ENCODE measurements around the gene RSPH6A. TPM values are rescaled to one million over a fixed set of nuclear protein-coding genes. Genes with fewer than 3 reads are reported as not detected.

Gene RSPH6A
- total RNA-seq, 6 donors from 2014 or later, result 0.15 to 5.2 (median 0.32) TPM; not detected in 2

- WGBS, 2 donors, result 91 to 95% methylated on average over 5 to 6 of the region's 6 CpGs
- Histone ChIP-seq H3K9me3 (no peaks in the 10 kb centered on the region), H3K4me3 (no peak overlapping the region), H3K4me1 (peaks cover 0 to 16% (median 2%) of the 10 kb centered on the region in 4 donors), H3K36me3 (peaks cover under 1 to 61% (median 44%) of the 10 kb centered on the region in 4 donors), H3K27me3 (no peaks in the 10 kb centered on the region), H3K27ac (no peak overlapping the region)
- ATAC-seq (ENCODE audit: low FRiP score in 2 of 2) (no peak), DNase-seq (peak in 1 of 2 donors; percentile 68)
- no peak for TF ChIP-seq POLR2A (IDR thresholded peaks at IDR 0.05)
- TF ChIP-seq POLR2AphosphoS5 (IDR thresholded peaks at IDR 0.05), result no peak
- TF ChIP-seq EP300 (IDR thresholded peaks at IDR 0.05), result no peak
- TF ChIP-seq CTCF (IDR thresholded peaks at IDR 0.05), result no peak
Observed at GRCh38 chr19:45819769-45820168, 4.7 kb upstream of the RSPH6A start.

GRCh38 chr19:45817725-45818301 is 2.7 kb upstream of the RSPH6A start:
- ATAC-seq (ENCODE audit: low FRiP score in 2 of 2) (no peak), DNase-seq (peak in 1 of 2 donors; percentile 51)
- H3K4me1 ChIP-seq, result peaks cover 0 to 16% (median 2%) of the 10 kb centered on the region in 4 donors
- H3K36me3 ChIP-seq, result peaks cover 0 to 41% (median 27%) of the 10 kb centered on the region in 4 donors
- 88 to 90% methylated on average over 15 to 19 of the region's 19 CpGs for WGBS, 2 donors
- no peak overlapping the region for H3K4me3 ChIP-seq
- no peak overlapping the region for H3K27ac ChIP-seq
- H3K27me3 ChIP-seq, result no peaks in the 10 kb centered on the region
- no peaks in the 10 kb centered on the region for H3K9me3 ChIP-seq
- no peak for TF ChIP-seq CTCF (IDR thresholded peaks at IDR 0.05)
- TF ChIP-seq EP300 (IDR thresholded peaks at IDR 0.05), result no peak
- no peak for TF ChIP-seq POLR2A (IDR thresholded peaks at IDR 0.05)
- no peak for TF ChIP-seq POLR2AphosphoS5 (IDR thresholded peaks at IDR 0.05)

- no peak for TF ChIP-seq EP300 (IDR thresholded peaks at IDR 0.05)
- TF ChIP-seq CTCF (IDR thresholded peaks at IDR 0.05), result peak; percentile 94 to 97 (median 96)
- peak in 1 of 2 donors; percentile 13 for TF ChIP-seq POLR2AphosphoS5 (IDR thresholded peaks at IDR 0.05)
- TF ChIP-seq POLR2A (IDR thresholded peaks at IDR 0.05), result no peak
- no peak overlapping the region for H3K27ac ChIP-seq
- no peak overlapping the region for H3K4me3 ChIP-seq
- H3K9me3 ChIP-seq, result no peaks in the 10 kb centered on the region
- H3K27me3 ChIP-seq, result no peaks in the 10 kb centered on the region
- DNase-seq, result peak; percentile 64 to 96
- H3K36me3 ChIP-seq, result peaks cover 0 to 35% (median 21%) of the 10 kb centered on the region in 4 donors
- peaks cover 0 to 16% (median 2%) of the 10 kb centered on the region in 4 donors for H3K4me1 ChIP-seq
- peak; percentile 94 to 95 for ATAC-seq (ENCODE audit: low FRiP score in 2 of 2)
- WGBS, 2 donors, result 17 to 22% methylated on average over 23 of the region's 24 CpGs
Observed at GRCh38 chr19:45817010-45817724, 2.1 kb upstream of the RSPH6A start.

- TF ChIP-seq CTCF (IDR thresholded peaks at IDR 0.05) (no peak), POLR2A (IDR thresholded peaks at IDR 0.05) (no peak), EP300 (IDR thresholded peaks at IDR 0.05) (no peak), POLR2AphosphoS5 (IDR thresholded peaks at IDR 0.05) (no peak)
- Histone ChIP-seq H3K27ac (no peak overlapping the region), H3K27me3 (no peaks in the 10 kb centered on the region), H3K36me3 (peaks cover 0 to 31% (median 19%) of the 10 kb centered on the region in 4 donors), H3K4me3 (peak overlapping the region in 2 of 4 donors; percentile 37 to 53), H3K9me3 (no peaks in the 10 kb centered on the region), H3K4me1 (peaks cover 0 to 16% (median 2%) of the 10 kb centered on the region in 4 donors)
- peak in 1 of 2 donors; percentile 1 for ATAC-seq (ENCODE audit: low FRiP score in 2 of 2)
- DNase-seq, result peak in 1 of 2 donors; percentile 68
- 41 to 75% methylated on average over 2 to 17 of the region's 18 CpGs for WGBS, 2 donors
Observed at GRCh38 chr19:45816236-45817009, 1.3 kb upstream of the RSPH6A start.

Measured in upper lobe of left lung (tissue), 6 donors.